ENCODE data around the gene KANSL1. TPM values are rescaled to one million over a fixed set of nuclear protein-coding genes. Genes with fewer than 3 reads are reported as not detected.

Gene KANSL1
- total RNA-seq, 1 donor: 63.2 TPM

DNA sequence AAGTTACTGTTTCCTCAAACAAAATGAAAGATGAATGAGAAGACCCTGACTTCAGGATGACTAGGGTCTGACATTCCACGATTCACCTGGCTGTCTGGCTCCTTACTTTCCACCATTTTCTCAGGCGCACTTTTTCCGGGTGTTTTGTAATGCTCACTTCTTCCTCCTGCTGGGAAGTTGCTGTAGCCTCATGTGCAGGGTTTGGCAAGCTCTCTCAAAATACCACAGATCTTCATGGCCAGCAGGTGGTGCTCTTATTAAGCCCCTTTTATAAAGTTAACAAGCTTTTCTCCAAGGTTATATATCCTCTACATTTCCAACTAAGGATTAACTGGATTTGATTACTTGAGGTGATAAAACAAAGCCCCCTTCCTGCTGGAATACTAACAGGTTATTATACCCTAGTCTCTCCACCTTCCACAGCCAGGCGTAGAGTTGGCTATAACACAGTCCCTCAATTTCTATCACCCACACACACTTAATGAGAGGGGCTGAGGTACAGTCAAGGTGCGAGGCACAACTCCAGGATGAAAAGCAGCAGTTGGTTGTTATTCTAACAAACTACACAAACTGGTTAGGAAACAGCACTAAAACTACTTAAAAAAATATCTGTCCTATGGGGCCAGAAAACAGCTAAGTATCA lies 148.8 kb downstream of the KANSL1 start:
- peak; percentile 92 for DNase-seq (ENCODE audit: low read depth)
- H3K4me3 ChIP-seq (ENCODE audit: low read depth, low read length): no peak overlapping the region
- TF ChIP-seq, protein P1, sequence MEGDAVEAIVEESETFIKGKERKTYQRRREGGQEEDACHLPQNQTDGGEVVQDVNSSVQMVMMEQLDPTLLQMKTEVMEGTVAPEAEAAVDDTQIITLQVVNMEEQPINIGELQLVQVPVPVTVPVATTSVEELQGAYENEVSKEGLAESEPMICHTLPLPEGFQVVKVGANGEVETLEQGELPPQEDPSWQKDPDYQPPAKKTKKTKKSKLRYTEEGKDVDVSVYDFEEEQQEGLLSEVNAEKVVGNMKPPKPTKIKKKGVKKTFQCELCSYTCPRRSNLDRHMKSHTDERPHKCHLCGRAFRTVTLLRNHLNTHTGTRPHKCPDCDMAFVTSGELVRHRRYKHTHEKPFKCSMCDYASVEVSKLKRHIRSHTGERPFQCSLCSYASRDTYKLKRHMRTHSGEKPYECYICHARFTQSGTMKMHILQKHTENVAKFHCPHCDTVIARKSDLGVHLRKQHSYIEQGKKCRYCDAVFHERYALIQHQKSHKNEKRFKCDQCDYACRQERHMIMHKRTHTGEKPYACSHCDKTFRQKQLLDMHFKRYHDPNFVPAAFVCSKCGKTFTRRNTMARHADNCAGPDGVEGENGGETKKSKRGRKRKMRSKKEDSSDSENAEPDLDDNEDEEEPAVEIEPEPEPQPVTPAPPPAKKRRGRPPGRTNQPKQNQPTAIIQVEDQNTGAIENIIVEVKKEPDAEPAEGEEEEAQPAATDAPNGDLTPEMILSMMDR (IDR thresholded peaks at IDR 0.05; ENCODE audit: insufficient read depth, low read length): peak; percentile 77

DNA sequence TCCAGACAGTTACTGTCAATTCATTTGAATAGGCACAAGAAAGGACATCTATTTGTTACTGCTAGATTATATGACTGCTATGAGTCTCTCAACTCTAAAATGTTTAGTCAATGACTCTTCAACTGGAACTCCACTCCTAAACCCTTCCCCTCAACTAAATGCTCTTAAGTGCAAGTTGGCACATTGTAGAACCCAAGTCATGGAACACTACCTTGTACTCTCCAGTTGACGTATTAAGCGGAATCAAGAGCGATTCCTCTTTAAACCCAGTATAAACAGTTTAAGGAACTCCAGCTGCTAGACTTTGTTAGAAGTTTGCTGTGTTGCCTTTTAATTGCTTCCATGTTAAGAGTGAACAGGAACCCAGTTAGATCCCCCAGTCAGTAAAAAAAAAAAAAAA lies 149.6 kb downstream of the KANSL1 start:
- TF ChIP-seq, protein P1 (IDR thresholded peaks at IDR 0.05; ENCODE audit: insufficient read depth, low read length): no peak
- no peak for DNase-seq (ENCODE audit: low read depth)
- H3K4me3 ChIP-seq (ENCODE audit: low read depth, low read length): no peak overlapping the region

DNA sequence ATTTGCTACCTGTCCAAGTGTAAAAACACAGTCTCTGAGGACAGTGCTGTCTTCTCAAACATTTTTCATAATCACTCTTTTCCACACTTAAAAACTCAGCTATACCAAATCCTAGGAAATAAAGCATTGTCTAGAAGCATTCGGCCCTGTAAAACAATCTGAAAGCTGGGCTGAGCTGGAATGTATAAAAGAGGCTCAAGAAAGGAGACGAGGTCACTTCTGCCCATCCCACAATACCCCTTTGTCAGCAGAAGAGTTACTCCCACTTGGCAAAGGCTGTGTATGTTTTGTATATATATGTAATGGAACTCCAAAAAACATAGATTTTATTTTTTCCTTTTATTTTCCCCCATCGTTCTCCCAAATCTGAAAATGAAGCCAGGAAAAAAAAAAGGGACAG lies 150.3 kb downstream of the KANSL1 start:
- DNase-seq (ENCODE audit: low read depth): no peak
- H3K4me3 ChIP-seq (ENCODE audit: low read depth, low read length): no peak overlapping the region
- TF ChIP-seq, protein P1 (IDR thresholded peaks at IDR 0.05; ENCODE audit: insufficient read depth, low read length): no peak

DNA sequence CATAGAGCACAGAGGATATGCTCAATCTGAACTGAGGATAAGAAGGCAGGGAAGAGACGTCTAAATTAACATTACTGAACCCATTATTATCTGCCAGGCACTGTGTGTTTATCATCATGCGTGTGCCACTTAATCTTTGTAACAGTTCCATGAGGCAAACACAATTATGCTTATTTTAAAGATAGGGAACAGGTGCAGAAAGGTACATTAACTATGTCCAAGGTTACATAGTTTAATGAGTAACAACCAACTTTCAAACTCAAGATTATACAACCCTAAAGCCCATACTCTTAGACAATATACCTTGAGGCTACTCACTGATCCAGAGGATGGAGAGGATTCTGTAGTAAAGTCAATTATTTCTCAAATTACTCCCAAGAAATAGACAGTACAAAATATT lies 151.0 kb downstream of the KANSL1 start:
- TF ChIP-seq, protein P1 (IDR thresholded peaks at IDR 0.05; ENCODE audit: insufficient read depth, low read length): no peak
- DNase-seq (ENCODE audit: low read depth): no peak
- no peak overlapping the region for H3K4me3 ChIP-seq (ENCODE audit: low read depth, low read length)

DNA sequence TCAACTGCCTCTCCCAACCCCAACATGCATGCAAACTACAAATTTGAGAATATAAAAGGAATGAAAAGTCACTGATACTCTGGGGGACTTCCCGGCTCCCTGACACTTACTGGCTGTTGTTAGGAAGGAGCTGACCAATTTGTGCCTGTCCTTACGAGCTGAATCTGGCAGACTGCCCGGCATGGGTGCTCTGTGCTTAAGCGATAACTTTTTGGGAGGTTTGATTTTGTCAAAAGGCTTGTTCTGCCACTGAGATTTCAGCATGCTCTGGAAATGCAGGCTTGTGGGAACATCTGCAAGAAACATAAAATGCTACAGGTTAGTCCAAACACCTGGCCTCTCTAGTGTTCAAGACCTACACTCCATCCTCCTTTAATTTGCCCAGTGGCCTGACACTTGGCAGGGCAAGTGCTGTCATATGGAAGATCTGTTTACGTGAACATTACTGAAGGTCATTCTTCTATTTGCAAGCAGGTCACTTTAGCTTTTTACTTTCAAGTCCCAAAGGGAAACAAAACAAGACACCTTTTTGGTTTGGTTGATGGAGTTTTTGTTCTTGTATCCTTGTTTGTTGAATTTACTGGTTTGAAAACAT lies 153.5 kb downstream of the KANSL1 start:
- H3K4me3 ChIP-seq (ENCODE audit: low read depth, low read length): no peak overlapping the region
- TF ChIP-seq, protein P1 (IDR thresholded peaks at IDR 0.05; ENCODE audit: insufficient read depth, low read length): no peak
- no peak for DNase-seq (ENCODE audit: low read depth)

DNA sequence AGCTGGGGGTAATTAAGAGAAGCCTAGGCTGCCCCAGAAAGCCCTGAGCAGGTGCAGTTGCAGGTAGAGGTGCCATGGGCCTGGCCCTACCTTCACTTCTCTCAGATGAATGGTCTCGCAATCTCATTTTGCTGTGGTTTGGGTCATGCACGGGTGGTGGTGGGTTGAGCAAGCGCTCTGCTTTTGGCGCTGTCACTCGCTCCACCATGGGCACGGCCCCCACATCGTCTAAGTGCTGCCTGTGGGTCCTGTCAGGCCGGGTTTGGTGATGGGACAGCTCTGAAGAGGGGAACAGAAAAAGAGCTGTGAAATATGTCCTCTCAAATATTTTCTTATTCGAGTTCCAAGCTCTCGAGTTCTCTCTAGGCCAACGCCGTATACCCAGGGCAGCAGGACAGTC lies 154.3 kb downstream of the KANSL1 start:
- H3K4me3 ChIP-seq (ENCODE audit: low read depth, low read length): no peak overlapping the region
- no peak for DNase-seq (ENCODE audit: low read depth)
- TF ChIP-seq, protein P1 (IDR thresholded peaks at IDR 0.05; ENCODE audit: insufficient read depth, low read length): no peak

Data from fibroblast of the aortic adventitia (primary cell).